G401.6 (cell line): ENCODE measurements around the gene EEA1.
A peak's percentile ranks its signal among the peaks of the same experiment; 100 is the strongest.
"Not testable (repeated sequence)": the region's sequence is repeated elsewhere in the genome, so short reads cannot be mapped to it uniquely, and the experiment has no call there.

Experiments used
- FAIRE-seq: peaks from 2 replicates; lab custom pipeline; 2012; peaks lifted over from hg19 to GRCh38; lab: Jason Lieb, UNC

EEA1 gene

GRCh38 chr12:92928962-92929915, at the start of gene EEA1:
Gene EEA1 (minus strand): TSS chr12:92929295. CDS start chr12:92929066, 229 bp downstream.
- FAIRE-seq: no peak

DNA sequence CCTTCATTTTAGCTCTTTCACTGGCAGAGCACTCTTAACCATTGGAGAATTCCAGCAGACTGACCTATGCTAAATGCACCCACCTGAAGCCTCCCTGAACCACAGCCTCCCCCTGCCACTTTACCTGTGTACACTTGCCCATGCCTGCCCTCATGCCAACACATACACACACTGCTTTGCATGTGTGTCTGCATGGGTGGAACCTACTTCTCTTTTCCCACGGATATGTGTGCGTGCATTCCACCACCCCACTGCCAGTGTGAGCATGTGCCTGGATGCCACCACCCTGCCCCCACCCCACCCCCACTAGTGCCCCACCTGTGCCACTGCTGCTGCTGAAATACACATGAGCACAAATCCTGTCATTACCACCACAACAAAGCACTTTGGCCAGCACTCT, 49.5 kb upstream of the EEA1 start:
- FAIRE-seq: no peak

DNA sequence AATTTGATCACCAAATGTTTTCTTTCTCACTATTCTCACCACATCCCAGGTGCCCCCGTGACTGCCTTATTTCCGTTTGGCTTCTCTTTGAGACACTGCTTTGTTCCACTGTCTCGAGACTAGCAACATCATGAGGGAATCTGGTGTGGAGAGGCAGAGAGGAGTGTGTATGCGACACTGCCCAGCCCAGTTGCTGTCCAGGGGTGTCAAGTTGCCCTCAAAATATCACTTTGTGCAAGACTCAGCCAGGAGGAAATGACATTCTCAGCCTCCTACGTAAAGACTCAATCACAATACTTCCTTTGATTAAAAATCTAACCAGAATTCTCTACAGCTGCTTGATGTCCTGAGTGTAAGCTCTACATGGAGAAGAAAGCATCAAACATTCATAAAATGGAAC, 48.2 kb upstream of the EEA1 start:
- no peak for FAIRE-seq

- FAIRE-seq: no peak
Observed at GRCh38 chr12:92974759-92975158, 45.7 kb upstream of the EEA1 start.

DNA sequence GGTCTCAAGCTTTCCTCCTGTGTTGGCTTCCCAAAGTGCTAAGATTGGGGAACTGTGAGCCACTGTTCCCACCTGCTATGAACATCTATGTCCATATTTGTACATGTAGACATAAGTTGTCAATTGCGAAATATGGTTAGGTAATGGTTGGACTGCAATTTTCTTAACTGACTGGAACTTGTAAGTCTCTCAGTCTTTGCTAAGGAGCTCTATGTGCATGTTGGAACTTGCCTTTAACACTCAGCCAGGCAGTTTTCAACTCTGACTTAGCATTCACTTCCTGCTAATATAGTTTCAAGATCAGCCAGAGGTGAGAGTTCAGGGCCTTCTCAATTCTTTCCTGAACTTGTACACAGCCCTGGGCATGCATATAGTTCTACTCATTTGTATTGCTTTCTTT, 44.5 kb upstream of the EEA1 start:
- no peak for FAIRE-seq

- no peak for FAIRE-seq
Observed at GRCh38 chr12:92971859-92972524, 42.9 kb upstream of the EEA1 start.

DNA sequence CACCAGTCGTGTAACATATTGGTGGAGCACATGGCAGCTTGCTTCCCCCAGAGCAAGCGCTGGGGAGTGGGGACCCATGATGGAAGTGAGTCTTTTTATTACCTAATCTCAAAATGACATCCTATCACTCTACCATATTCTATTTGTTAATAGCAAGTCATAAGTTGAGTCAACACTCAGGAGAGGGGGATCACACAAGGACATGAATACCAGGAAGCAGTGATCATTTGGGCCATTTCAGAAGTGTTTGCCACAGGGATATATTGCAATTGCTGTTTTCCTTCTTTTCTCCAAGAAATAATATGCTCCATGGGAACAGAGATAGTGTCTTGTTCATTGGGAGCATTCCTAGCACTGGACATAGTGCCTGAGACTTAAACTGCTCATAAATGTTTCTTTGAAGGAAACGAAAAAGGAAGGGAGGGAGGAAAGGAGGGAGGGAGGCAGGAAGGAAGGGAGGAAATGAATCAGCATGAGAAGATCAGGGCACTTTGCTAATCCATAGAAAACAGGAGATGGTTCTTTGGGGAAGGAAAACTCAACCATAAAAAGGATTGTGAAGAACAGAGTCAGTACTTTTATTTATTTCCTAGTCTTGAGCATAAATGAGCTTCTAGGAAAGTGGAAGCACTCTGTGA, 39.2 kb upstream of the EEA1 start:
- FAIRE-seq: no peak

- not testable (repeated sequence) for FAIRE-seq
Observed at GRCh38 chr12:92964378-92964777, 35.3 kb upstream of the EEA1 start.

DNA sequence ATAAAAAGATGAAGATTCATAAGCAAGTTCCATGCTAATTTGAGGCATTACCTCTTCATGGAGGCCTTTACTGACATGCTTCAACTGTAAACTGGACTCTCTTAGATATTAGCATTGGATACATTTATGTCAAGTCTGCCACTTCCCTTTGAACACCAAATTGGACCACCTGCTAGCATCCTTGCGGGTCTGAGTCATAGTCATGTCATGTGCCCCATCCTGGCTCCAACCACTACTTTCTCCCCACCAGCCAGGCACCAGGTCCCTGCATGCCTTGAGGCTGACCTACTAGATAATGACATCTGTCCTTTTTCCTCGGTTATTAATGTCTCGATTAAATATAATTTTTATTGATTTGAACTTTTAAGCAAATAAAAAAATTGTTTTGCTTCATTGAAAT, 32.9 kb upstream of the EEA1 start:
- no peak for FAIRE-seq

- no peak for FAIRE-seq
Observed at GRCh38 chr12:92955997-92956663, 27.0 kb upstream of the EEA1 start.

DNA sequence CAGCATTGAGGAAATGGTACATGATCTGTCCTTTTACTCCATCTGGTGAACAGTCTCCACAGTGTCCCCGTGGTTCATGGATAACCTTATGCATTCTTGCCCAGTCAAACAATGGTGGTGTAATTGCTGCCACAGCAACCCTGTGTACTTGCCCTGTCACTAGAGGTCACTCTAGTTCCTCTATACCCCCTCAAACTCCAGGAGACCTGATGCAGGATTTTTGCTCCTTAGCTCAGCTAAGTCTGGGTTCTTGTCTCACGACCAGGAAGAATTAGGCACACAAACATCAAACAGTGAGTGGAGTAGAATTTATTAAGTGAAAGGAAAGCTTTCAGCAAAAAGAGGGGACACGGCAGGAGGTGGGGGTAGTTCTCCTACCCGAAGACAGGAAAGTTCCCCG, 24.7 kb upstream of the EEA1 start:
- no peak for FAIRE-seq

- FAIRE-seq: no peak
Observed at GRCh38 chr12:92952394-92952793, 23.3 kb upstream of the EEA1 start.

DNA sequence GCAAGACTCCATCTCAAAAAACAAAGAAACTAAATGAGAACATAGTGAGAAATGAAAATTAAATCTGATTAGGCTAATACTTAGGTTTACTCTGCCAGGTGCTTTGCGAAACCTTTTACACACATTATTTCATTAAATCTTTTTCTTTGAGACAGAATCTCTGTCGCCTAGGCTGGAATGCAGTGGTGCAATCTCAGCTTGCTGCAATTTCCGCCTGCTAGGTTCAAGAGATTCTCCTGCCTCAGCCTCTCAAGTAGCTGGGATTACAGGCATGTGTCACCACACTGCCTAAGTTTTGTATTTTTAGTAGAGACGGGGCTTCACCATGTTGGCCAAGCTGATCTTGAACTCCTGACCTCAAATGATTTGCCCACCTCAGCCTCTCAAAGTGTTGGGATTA, 21.9 kb upstream of the EEA1 start:
- FAIRE-seq: no peak

DNA sequence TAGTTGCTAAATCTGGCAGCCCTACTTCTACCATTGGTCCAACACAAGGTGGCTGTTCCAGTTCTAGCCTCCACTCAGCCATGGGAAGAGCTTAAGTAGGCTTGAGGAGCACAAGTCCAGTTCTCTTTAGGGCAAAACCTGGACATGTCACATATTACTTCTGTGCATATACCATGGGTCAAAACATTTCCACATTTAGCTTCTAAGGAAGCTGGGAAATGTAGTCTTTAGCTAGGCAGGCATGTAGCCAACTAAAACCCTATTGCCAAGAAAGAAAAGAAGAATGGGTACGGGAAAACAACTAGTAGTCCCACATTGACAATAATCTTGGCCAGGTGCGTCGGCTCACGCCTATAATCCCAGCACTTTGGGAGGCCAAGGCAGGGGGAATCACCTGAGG, 20.9 kb upstream of the EEA1 start:
- no peak for FAIRE-seq

DNA sequence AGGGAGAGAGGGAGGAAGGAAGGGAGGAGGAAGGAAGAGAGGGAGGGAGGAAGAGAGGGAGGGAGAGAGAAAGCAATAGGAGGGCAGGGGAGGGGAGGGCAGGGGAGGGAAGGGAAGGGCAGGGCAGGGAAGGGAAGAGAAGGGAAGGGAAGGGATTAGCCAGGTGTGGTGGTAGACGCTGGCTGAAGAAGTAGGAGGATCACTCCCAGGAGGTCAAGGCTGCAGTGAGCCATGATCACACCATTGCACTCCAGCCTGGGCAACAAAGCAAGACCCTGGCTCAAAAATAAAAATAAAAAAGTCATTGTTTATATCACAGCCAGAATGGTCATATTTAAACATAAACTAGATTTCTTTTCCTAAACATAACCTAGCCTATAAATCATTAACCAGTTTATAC, 20.4 kb upstream of the EEA1 start:
- no peak for FAIRE-seq

- FAIRE-seq: no peak
Observed at GRCh38 chr12:92947589-92948215, 18.6 kb upstream of the EEA1 start.

- FAIRE-seq: no peak
Observed at GRCh38 chr12:92945659-92946220, 16.6 kb upstream of the EEA1 start.

- peak; percentile 48 for FAIRE-seq
Observed at GRCh38 chr12:92943482-92944250, 14.6 kb upstream of the EEA1 start.

- no peak for FAIRE-seq
Observed at GRCh38 chr12:92942905-92943304, 13.8 kb upstream of the EEA1 start.

DNA sequence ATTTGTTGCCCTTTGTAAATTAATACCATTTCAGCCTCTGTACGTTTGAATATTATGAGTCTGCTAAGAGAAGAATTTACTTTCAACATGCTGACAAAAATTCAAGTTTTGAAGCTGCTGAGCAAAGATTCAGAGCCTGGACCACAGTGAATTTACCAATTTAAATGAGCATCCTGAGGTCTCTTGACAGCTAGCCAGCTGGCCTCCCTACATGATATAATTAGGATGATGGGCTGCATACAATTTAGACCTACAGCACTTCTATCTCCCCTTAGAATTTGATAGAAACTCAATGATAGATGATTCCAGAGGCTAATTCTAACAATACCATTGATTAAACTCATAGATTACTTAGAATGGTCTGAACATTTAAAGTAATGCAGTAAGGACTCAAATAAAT, 10.0 kb upstream of the EEA1 start:
- no peak for FAIRE-seq

GRCh38 chr12:92938638-92939037, 9.5 kb upstream of the EEA1 start:
- FAIRE-seq: no peak
